Omental fat pad (tissue), 4 donors: Measurements from ENCODE around the gene FADS1. TPM values are rescaled to one million over a fixed set of nuclear protein-coding genes. Genes with fewer than 3 reads are reported as not detected.

Experiments
- ATAC-seq: fragments of 150-250 bp; one replicate; pipeline ENCODE4 v1.9.1; 2016; ENCODE audit warnings: mild to moderate bottlenecking, moderate library complexity; ENCODE audit not compliant: low FRiP score
- DNase-seq: peaks from one replicate; pipeline ENCODE4 v3.0.0-alpha.2; 2019; ENCODE audit warnings: low spot score
- CTCF ChIP-seq, 3 donors: fragments of 450-650 bp; IDR thresholded peaks; one replicate each; pipeline ENCODE4 v1.5.1; 2016 to 2017; ENCODE audit warnings: antibody characterized with exemption in 3 of 3, mild to moderate bottlenecking in 3 of 3, moderate library complexity in 2 of 3
- total RNA-seq, 4 donors: library from RNA; depleted of rRNA; stranded (reverse); fragments of >200 nt; gene quantifications; one replicate each; pipeline ENCODE4 v1.1.0, GENCODE V29; 2016

FADS1 gene
- total RNA-seq, 4 donors from 2014 or later = 20.1 to 49.1 (median 22.0) TPM

GRCh38 chr11:61764606-61765260 is 52.1 kb downstream of the FADS1 start:
- ATAC-seq = peak; percentile 40
- TF ChIP-seq CTCF (IDR thresholded peaks at IDR 0.05) = no peak
- no peak for DNase-seq

- no peak for ATAC-seq
- TF ChIP-seq CTCF (IDR thresholded peaks at IDR 0.05) = no peak
- DNase-seq = no peak
Measured at GRCh38 chr11:61763930-61764605, 52.7 kb downstream of the FADS1 start.

- ATAC-seq (no peak), DNase-seq (no peak)
- no peak for TF ChIP-seq CTCF (IDR thresholded peaks at IDR 0.05)
Measured at GRCh38 chr11:61762798-61763197, 54.0 kb downstream of the FADS1 start.

GRCh38 chr11:61762223-61762615 is 54.6 kb downstream of the FADS1 start:
- ATAC-seq (no peak), DNase-seq (no peak)
- no peak for TF ChIP-seq CTCF (IDR thresholded peaks at IDR 0.05)

GRCh38 chr11:61761440-61762222 is 55.2 kb downstream of the FADS1 start:
- DNase-seq (no peak), ATAC-seq (no peak)
- no peak for TF ChIP-seq CTCF (IDR thresholded peaks at IDR 0.05)

- ATAC-seq = no peak
- DNase-seq = no peak
- no peak for TF ChIP-seq CTCF (IDR thresholded peaks at IDR 0.05)
Measured at GRCh38 chr11:61760946-61761345, 55.9 kb downstream of the FADS1 start.
